Renal cortical epithelial cell (primary cell): ENCODE results near the gene MARCOL. TPM values are rescaled to one million over a fixed set of nuclear protein-coding genes. Genes with fewer than 3 reads are reported as not detected.

Experiments used
- DNase-seq: peaks from one replicate; pipeline ENCODE4 v3.0.0-alpha.2; 2011; ENCODE audit warnings: low read depth
- total RNA-seq: library from RNA; depleted of rRNA; stranded (reverse); fragments of >200 nt; gene quantifications from 2 replicates; pipeline ENCODE4 v1.2.3, GENCODE V29; 2014

MARCOL gene
- not detected in 2 replicates for total RNA-seq

GRCh38 chr5:148238418-148238794 lies at the start of gene MARCOL:
MARCOL (plus strand) TSS chr5:148238525; CDS start chr5:148238598, 73 bp downstream.
- DNase-seq = no peak

- DNase-seq = no peak
Observed at GRCh38 chr5:148191010-148191409, 47.3 kb upstream of the MARCOL start.

- DNase-seq = no peak
Observed at GRCh38 chr5:148193202-148193601, 45.1 kb upstream of the MARCOL start.

- no peak for DNase-seq
Observed at GRCh38 chr5:148201151-148201550, 37.2 kb upstream of the MARCOL start.

- peak; percentile 30 for DNase-seq
Observed at GRCh38 chr5:148202531-148203203, 35.7 kb upstream of the MARCOL start, which contains the start of gene SPINK6. SPINK6 (plus strand) TSS chr5:148203042; CDS start chr5:148203097, 55 bp downstream.

GRCh38 chr5:148205044-148205806 lies 33.1 kb upstream of the MARCOL start:
- peak; percentile 56 for DNase-seq

- peak; percentile 2 for DNase-seq
Observed at GRCh38 chr5:148205865-148206264, 32.5 kb upstream of the MARCOL start.

GRCh38 chr5:148206620-148207019 lies 31.7 kb upstream of the MARCOL start:
- no peak for DNase-seq

GRCh38 chr5:148208226-148208625 lies 30.1 kb upstream of the MARCOL start:
- DNase-seq = no peak

GRCh38 chr5:148209151-148209770 lies 29.1 kb upstream of the MARCOL start:
- DNase-seq = no peak

GRCh38 chr5:148214665-148215185 lies 23.6 kb upstream of the MARCOL start:
- no peak for DNase-seq

GRCh38 chr5:148221508-148221907 lies 16.8 kb upstream of the MARCOL start:
- no peak for DNase-seq

GRCh38 chr5:148224117-148224742 lies 14.1 kb upstream of the MARCOL start:
- DNase-seq = no peak

- no peak for DNase-seq
Observed at GRCh38 chr5:148228392-148228984, 9.8 kb upstream of the MARCOL start.

GRCh38 chr5:148229840-148230239 lies 8.5 kb upstream of the MARCOL start:
- no peak for DNase-seq

- no peak for DNase-seq
Observed at GRCh38 chr5:148230240-148230639, 8.1 kb upstream of the MARCOL start.

- DNase-seq = peak; percentile 5
Observed at GRCh38 chr5:148237785-148238417, 424 bp upstream of the MARCOL start.

GRCh38 chr5:148248894-148249293 lies 10.6 kb downstream of the MARCOL start:
- peak; percentile 53 for DNase-seq

GRCh38 chr5:148255456-148255855 lies 17.1 kb downstream of the MARCOL start:
- DNase-seq = peak; percentile 31

- DNase-seq = no peak
Observed at GRCh38 chr5:148259288-148259687, 21.0 kb downstream of the MARCOL start.

- no peak for DNase-seq
Observed at GRCh38 chr5:148261221-148261620, 22.9 kb downstream of the MARCOL start.
